K562 (cell line): ENCODE measurements around the gene ECM1. TPM values are rescaled to one million over a fixed set of nuclear protein-coding genes. Genes with fewer than 3 reads are reported as not detected.

Experiments
- ATAC-seq: fragments of 200-7000 bp; cut with Tn5 transposase; 3 replicates; pipeline ENCODE4 v1.9.1; 2020; ENCODE audit warnings: moderate library complexity
- BruUV-seq: library from RNA; stranded (reverse); fragments of 400-500 nt; replicated peaks from 2 replicates; lab custom pipeline; 2021; lab: Mats Ljungman, UMichigan
- CTCF ChIA-PET: fragments of 300-600 bp; formaldehyde crosslinking; extraction: SDS; loops from one replicate; lab custom pipeline; 2021; ENCODE audit warnings: low intra/inter-chr PET ratio; lab: Yijun Ruan, JAX
- POLR2A ChIA-PET: fragments of 300-600, 350-650 bp; sonication (Branson Sonifier 250); formaldehyde crosslinking; extraction: SDS; loops from one replicate; lab custom pipeline; 2021; ENCODE audit warnings: antibody characterized with exemption, inconsistent platforms; lab: Yijun Ruan, JAX
- DNase-seq, 4 experiments: peaks; one replicate each; pipeline versions ENCODE4 v3.0.0 to v3.0.0-alpha.2; 2011 to 2018; ENCODE audit warnings: low spot score in 3 of 4, mixed read lengths in 3 of 4; ENCODE audit errors: extremely low read depth in 1 of 4
- FAIRE-seq: peaks from 2 replicates; lab custom pipeline; 2011; peaks lifted over from hg19 to GRCh38; lab: Jason Lieb, UNC
- H2AFZ ChIP-seq: 2 replicates; pipeline ENCODE4 v1.6.0; 2011; ENCODE audit warnings: low read depth, low read length, control low read depth, inconsistent platforms
- H3K27ac ChIP-seq: fragments of 200-600 bp; 3 replicates; pipeline ENCODE4 v1.8.0; 2011; ENCODE audit warnings: low read depth, mild to moderate bottlenecking, control low read depth, inconsistent platforms, low read length, moderate library complexity, mixed read lengths; ENCODE audit errors: extremely low read depth
- H3K27me3 ChIP-seq, 2 experiments: fragments of 300-600 bp in 1 of 2; 2 replicates in 1 of 2; 3 replicates in 1 of 2; pipeline versions ENCODE4 v1.6.0 to v1.8.0; 2011; ENCODE audit warnings: inconsistent platforms in 2 of 2, low read length in 2 of 2, mild to moderate bottlenecking in 1 of 2, mixed read lengths in 1 of 2, moderate library complexity in 1 of 2; ENCODE audit not compliant: control insufficient read depth in 2 of 2, insufficient read depth in 2 of 2
- H3K36me3 ChIP-seq: fragments of 300-600 bp; 3 replicates; pipeline ENCODE4 v1.8.0; 2011; ENCODE audit warnings: mild to moderate bottlenecking, low read length, inconsistent platforms; ENCODE audit not compliant: control insufficient read depth, insufficient read depth
- H3K4me1 ChIP-seq, 2 experiments: fragments of 200-600 bp in 1 of 2; replicated peaks in 1 of 2; 2 replicates in 1 of 2; 3 replicates in 1 of 2; pipeline versions ENCODE4 v1.5.1 to v1.8.0; 2011; ENCODE audit warnings: inconsistent platforms in 2 of 2, low read length in 2 of 2, mild to moderate bottlenecking in 1 of 2, mixed read lengths in 1 of 2, moderate library complexity in 1 of 2; ENCODE audit not compliant: control insufficient read depth in 2 of 2, insufficient read depth in 2 of 2
- H3K4me2 ChIP-seq: 2 replicates; pipeline ENCODE4 v1.6.1; 2011; ENCODE audit warnings: low read length, control low read depth, inconsistent platforms, mixed read lengths; ENCODE audit not compliant: insufficient read depth
- H3K4me3 ChIP-seq: fragments of 200-600 bp; sonication (generic), shearing (Covaris generic); 2 replicates; pipeline ENCODE4 v1.5.1; 2016; ENCODE audit warnings: control low read depth, inconsistent platforms
- H3K79me2 ChIP-seq: fragments of 200-600 bp; 3 replicates; pipeline ENCODE4 v1.8.0; 2011; ENCODE audit warnings: low read length, inconsistent platforms; ENCODE audit not compliant: control insufficient read depth, insufficient read depth
- H3K9ac ChIP-seq, 2 experiments: 2 replicates each; pipeline versions ENCODE4 v1.6.0 to v1.6.1; 2011; ENCODE audit warnings: low read depth in 2 of 2, low read length in 2 of 2, control low read depth in 1 of 2, inconsistent platforms in 1 of 2, mild to moderate bottlenecking in 1 of 2, mixed read lengths in 1 of 2; ENCODE audit not compliant: insufficient read depth in 1 of 2
- H3K9me1 ChIP-seq: one replicate; pipeline ENCODE4 v1.6.0; 2011; ENCODE audit warnings: inconsistent platforms, mild to moderate bottlenecking, low read length, moderate library complexity; ENCODE audit not compliant: control insufficient read depth, insufficient read depth
- H3K9me3 ChIP-seq: replicated peaks from 2 replicates; pipeline ENCODE4 v1.5.1; 2011; ENCODE audit warnings: low read depth, low read length, inconsistent platforms; ENCODE audit not compliant: control insufficient read depth, insufficient read depth
- H4K20me1 ChIP-seq: replicated peaks from 2 replicates; pipeline ENCODE4 v1.6.1; 2011; ENCODE audit warnings: low read length, inconsistent platforms, mixed read lengths; ENCODE audit not compliant: control insufficient read depth, insufficient read depth
- E2F3 ChIP-seq: fragments of 250-450 bp; sonication (Bioruptor Pico); IDR thresholded peaks from 2 replicates; pipeline ENCODE4 v1.4.0; 2020; ENCODE audit warnings: mild to moderate bottlenecking
- MCM2 ChIP-seq: fragments of 450-650 bp; IDR thresholded peaks from 2 replicates; pipeline ENCODE4 v1.6.1; 2017; ENCODE audit warnings: low read depth, mild to moderate bottlenecking
- NCOA4 ChIP-seq: fragments of 450-650 bp; IDR thresholded peaks from 2 replicates; pipeline ENCODE4 v1.6.1; 2018; ENCODE audit warnings: mild to moderate bottlenecking; ENCODE audit not compliant: partially characterized antibody
- SMARCE1 ChIP-seq: fragments of 450-650 bp; IDR thresholded peaks from 2 replicates; pipeline ENCODE4 v1.7.1; 2016; ENCODE audit warnings: mild to moderate bottlenecking
- ZBTB7A ChIP-seq: IDR thresholded peaks from 2 replicates; pipeline ENCODE4 v1.6.1; 2011; ENCODE audit warnings: low read depth, mild to moderate bottlenecking, low read length, moderate library complexity, borderline replicate concordance; ENCODE audit not compliant: control insufficient read depth
- ZKSCAN1 ChIP-seq: fragments of 150-350 bp; IDR thresholded peaks from 2 replicates; pipeline ENCODE4 v1.6.1; 2016; ENCODE audit warnings: low read depth, low read length
- ZNF224 ChIP-seq: sonication (generic); formaldehyde crosslinking; IDR thresholded peaks from 2 replicates; pipeline ENCODE4 v1.8.0; 2022; ENCODE audit warnings: mild to moderate bottlenecking, missing genetic modification reagents
- ZNF780A ChIP-seq: fragments of 250-450 bp; sonication (Bioruptor Pico); IDR thresholded peaks from 2 replicates; pipeline ENCODE4 v1.5.0; 2021; ENCODE audit warnings: mild to moderate bottlenecking
- WGBS: fragments of 100-300 bp; shearing (Covaris generic); methylation state at CpG from one replicate; pipeline ENCODE4 v1.1.6; 2016; ENCODE audit warnings: low coverage, mixed read lengths; ENCODE audit not compliant: insufficient coverage; ENCODE audit errors: missing lambda C conversion rate; 5-methylcytosine and 5-hydroxymethylcytosine counted together
- in situ Hi-C: fragments of 300-500 bp; cut with MboI; formaldehyde crosslinking; loops from 4 replicates; pipeline ENCODE4 v1.15.0; 2018; ENCODE audit warnings: inconsistent platforms, mixed read lengths
- intact Hi-C: fragments of 100-400 bp; cut with micrococcal nuclease; formaldehyde crosslinking; loops from 2 replicates; pipeline ENCODE4 v1.14.2; 2022
- polyA plus RNA-seq, 8 experiments: library from polyadenylated mRNA; depleted of rRNA in 4 of 8; stranded (reverse) in 5 of 8; unstranded in 3 of 8; fragments of >200 nt; fragmentation: Nextera tagmentation in 2 of 8; fragmentation: Illumina TruSeq in 1 of 8; extraction: Ambion mirVana in 2 of 8; extraction: Trizol in 1 of 8; gene quantifications; 2 replicates each; pipeline versions ENCODE4 v1.2.1 to v1.2.3, GENCODE V29; 2011 to 2014; ENCODE audit warnings: inconsistent platforms in 1 of 8, missing spikeins in 1 of 8
- total RNA-seq, 7 experiments: library from RNA; depleted of rRNA in 6 of 7; stranded (reverse); fragments of >200 nt in 6 of 7; fragmentation: Illumina TruSeq in 2 of 7; extraction: Trizol in 2 of 7; gene quantifications; 2 replicates each; pipeline versions ENCODE4 v1.2.1 to v1.2.3, GENCODE V29; 2011 to 2021; ENCODE audit warnings: low replicate concordance in 1 of 7
- TF ChIP-seq, protein P1 (sequence below): fragments of 450-650 bp; conservative IDR thresholded peaks from 2 replicates; pipeline ENCODE4 v1.6.1; 2016; ENCODE audit warnings: missing genetic modification characterization, low read depth, mild to moderate bottlenecking, control low read depth, missing compliant biosample characterization

Gene ECM1
- total and polyA plus RNA-seq, 9 of the 15 experiments (the other 6 are each of a cell fraction or from before 2014, with no cell fraction given) = 6.6 to 52.2 (median 12.8) TPM

DNA sequence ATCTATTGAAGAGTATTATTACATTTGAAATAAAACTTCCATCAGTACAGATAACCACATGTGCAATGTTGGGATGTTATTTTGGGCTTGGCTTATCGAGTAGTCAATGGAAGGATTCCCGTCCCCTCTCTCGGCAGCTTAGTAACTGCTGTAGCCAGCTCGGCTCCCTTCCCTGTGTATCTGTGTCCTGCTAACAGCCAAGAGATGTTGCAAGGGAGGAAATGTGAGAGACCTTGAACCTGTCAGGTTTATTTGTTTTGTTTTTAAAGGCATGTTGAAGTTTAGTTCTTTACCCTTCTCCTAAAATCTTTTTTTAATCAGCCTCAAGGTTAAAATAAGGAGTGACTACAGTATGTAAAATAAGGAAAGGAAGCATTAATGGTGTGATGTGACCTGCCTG lies 34.2 kb upstream of the ECM1 start:
- no peak for FAIRE-seq
- H3K4me1 ChIP-seq = peaks cover 4 to 24% of the 10 kb centered on the region in 2 experiments

More for the DNA sequence above, 34.2 kb upstream of the ECM1 start:
- in situ Hi-C loops (no loop called here), intact Hi-C loops (no loop called here)
- TF ChIP-seq SMARCE1 = no peak
- TF ChIP-seq, protein P1, sequence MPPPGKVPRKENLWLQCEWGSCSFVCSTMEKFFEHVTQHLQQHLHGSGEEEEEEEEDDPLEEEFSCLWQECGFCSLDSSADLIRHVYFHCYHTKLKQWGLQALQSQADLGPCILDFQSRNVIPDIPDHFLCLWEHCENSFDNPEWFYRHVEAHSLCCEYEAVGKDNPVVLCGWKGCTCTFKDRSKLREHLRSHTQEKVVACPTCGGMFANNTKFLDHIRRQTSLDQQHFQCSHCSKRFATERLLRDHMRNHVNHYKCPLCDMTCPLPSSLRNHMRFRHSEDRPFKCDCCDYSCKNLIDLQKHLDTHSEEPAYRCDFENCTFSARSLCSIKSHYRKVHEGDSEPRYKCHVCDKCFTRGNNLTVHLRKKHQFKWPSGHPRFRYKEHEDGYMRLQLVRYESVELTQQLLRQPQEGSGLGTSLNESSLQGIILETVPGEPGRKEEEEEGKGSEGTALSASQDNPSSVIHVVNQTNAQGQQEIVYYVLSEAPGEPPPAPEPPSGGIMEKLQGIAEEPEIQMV (tag) = no peak
- no peak for TF ChIP-seq ZNF780A (CRISPR knock-in tag)
- no peak for TF ChIP-seq NCOA4
- TF ChIP-seq ZKSCAN1 = no peak
- TF ChIP-seq ZNF224 (CRISPR knock-in tag) = no peak
- TF ChIP-seq MCM2 = no peak
- TF ChIP-seq ZBTB7A = no peak
- TF ChIP-seq E2F3 (CRISPR knock-in tag) = no peak
- no peak overlapping the region for H3K4me3 ChIP-seq
- no peak overlapping the region for H3K27ac ChIP-seq
- DNase-seq (no peak), ATAC-seq (0 out of 3 replicates have a peak, but pooled peaks have one; percentile 15)
- WGBS = 45% methylated on average over 4 of the region's 4 CpGs
- H3K9me3 ChIP-seq = no peaks in the 10 kb centered on the region
- ChIA-PET POLR2A (interaction anchor here (1.1 kb wide), 1 partner anchor 102 kb away, joined by 3 read pairs; no protein-coding TSS in a partner anchor), CTCF (no interaction called here)
- H3K4me2 ChIP-seq = no peak overlapping the region
- no TSS peak for BruUV-seq
- no peaks in the 10 kb centered on the region for H4K20me1 ChIP-seq
- no peak overlapping the region for H3K9ac ChIP-seq
- no peak overlapping the region for H2AFZ ChIP-seq
- no peaks in the 10 kb centered on the region for H3K9me1 ChIP-seq
- H3K36me3 ChIP-seq = peaks cover 41% of the 10 kb centered on the region
- no peaks in the 10 kb centered on the region for H3K79me2 ChIP-seq
- H3K27me3 ChIP-seq = no peaks in the 10 kb centered on the region
